HG03571 (cell line): Measurements from ENCODE around the gene WDR76.

Source experiments
- ATAC-seq: cut with Tn5 transposase; IDR thresholded peaks from one replicate; pipeline ENCODE4 v1.9.1; 2021; ENCODE audit not compliant: unreplicated experiment

WDR76 gene

DNA sequence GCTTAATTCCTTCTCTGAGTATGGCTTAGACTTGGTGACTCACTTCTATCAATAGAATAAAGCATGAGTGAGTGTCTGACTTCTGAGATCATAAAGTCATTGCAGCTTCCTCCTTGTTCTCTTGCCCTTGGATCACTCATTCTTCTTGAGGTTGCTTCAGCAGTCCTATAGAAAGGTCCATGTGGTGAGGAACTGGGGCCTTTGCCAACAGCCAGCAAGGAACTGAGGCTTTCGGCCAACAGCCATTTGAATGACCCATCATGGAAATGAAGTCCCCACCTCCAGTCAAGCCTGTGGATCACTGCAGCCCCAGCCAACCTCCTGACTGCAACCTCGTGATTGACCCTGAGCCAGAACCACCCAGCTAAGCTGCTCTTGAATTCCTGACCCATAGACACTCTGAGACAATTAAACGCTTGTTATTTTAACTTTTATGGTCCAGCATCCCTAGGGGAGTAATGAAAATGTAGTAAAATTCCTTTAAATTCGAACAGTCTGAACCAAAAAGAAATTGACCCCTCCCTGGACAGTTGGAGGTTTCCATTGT is 84.5 kb downstream of the WDR76 start:
- ATAC-seq: no peak

DNA sequence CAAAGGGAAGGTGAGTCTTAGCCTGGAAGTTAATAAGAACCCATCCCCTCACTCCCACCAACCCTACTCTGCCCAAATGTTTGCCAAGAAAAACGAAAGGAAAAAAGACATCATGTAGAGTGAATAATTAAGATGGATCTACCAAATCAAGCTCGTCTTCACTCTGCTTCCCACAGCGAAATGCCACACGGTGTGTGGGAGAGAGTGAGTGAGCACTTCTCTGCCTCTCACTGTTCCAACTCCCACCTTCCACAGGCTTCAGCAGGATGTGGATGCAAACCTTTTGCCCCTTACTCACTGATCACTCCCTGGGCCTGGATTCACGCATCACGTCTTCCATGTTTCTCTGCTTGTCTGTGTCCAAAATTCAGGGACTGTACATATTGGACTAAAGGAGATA is 85.4 kb downstream of the WDR76 start:
- ATAC-seq: no peak

DNA sequence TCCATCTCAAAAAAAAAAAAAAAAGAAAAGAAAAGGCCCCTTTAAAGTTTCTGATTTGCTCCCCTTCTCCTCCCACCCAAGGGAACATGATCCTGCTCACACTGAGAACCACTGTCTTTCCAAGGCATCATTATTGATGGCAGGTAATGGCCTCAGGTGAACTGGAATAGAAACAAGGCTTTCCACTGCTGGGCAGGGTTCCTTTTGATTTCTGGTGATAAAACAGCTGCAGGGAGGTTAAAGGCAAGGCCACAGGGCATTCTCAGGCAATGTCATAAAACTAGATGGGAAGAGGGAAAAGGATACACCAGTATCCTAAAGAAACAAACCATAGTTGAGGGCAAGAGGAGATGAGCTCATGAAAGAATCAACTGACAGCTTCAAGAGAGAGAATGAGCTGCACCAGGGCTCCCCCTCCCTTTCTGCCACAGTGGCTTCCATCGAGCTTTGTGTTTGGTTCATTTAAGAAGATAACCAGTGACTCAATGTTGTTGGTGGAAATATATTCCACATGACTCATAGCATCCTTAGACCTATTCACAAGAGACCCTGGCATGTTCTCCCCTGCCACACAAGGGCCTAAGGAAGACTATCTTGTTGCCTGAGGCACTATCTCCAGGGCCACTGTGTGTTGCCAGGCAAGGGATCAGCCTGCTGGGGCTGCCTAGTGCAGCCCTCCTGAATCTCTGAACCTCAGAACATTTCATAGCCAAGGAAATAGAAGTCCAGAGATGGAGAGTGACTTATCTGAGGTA is 86.4 kb downstream of the WDR76 start:
- no peak for ATAC-seq

DNA sequence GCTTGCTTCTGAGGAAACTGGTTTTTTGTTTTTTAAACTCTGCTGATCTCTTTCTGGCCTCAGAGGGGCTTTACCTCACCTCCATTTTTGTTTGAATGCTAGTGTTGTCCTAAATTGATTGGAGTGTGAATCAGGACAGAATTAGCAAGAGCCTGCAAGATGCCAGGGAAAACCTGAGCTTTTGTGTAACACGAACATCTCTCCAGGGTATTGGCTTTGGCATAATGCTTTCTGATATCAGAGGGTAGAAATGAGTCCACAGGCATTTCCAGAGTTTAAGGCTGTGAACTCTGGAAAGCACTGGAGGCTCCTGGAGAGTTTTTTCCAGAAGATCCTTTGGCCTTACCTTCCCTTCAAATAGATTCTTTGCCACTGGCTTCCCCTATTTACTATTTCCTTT is 87.1 kb downstream of the WDR76 start:
- no peak for ATAC-seq

DNA sequence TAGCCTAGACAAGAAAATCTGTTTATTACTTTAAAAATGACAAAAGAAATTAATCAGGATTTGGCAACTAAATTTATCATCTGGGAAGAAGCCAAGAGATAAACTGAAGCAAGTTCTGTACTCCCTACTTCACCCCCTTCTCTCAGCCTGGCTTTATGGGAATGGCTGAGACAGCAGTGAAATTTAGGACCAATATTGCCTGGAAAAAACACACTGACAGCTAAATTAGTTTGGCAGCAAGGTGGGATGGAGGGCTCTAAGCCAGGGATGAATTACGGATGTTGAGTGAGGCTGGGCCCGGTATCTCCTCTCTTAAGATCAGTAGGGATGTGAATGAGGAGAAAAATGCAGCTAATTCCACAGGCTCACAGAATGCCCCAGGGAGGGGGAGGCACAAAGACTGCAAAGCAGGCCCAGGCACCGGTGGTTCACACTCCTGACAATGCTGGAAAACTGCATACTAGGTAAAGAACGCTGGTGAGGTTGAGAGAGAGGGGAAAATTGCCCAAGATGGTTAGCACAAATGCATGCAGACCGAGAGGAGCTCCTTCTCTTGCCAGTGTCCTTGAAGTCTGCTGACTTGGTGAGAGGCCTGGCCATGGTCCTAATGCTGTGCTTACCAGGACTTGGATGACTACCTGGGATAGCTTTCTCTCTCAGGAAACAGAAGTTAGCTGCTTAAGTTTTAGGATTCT is 89.0 kb downstream of the WDR76 start:
- ATAC-seq: no peak

DNA sequence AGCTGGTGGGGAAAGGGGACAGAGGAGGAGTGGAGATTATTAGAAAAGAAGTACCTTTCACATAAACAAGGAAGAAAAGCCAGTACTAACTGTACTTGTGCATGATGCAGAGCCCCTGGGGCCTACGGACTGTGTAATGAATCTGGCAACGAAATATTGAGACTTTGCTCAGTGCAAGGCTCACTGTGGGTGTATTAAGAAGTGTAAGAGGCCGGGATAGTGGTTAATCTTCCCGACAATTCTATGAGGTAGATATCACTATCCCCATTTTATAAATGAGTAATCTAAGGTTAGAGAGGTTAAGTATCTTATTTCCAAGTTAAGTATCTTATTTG is 89.5 kb downstream of the WDR76 start:
- no peak for ATAC-seq
